Ovary (tissue), 3 donors: ENCODE results near the gene YPEL3.

Source experiments
- CTCF ChIP-seq, 3 donors: fragments of 450-650 bp in 2 of 3; fragments of 200-600 bp in 1 of 3; IDR thresholded peaks; one replicate each; pipeline versions ENCODE4 v1.5.1 to v1.8.0; 2016 to 2022; ENCODE audit warnings: antibody characterized with exemption in 3 of 3, mild to moderate bottlenecking in 1 of 3
- EP300 ChIP-seq: sonication (generic); formaldehyde crosslinking; IDR thresholded peaks from one replicate; pipeline ENCODE4 v1.6.1; 2017; ENCODE audit warnings: antibody characterized with exemption
- POLR2A ChIP-seq: fragments of 450-650 bp; IDR thresholded peaks from one replicate; pipeline ENCODE4 v1.6.1; 2017; ENCODE audit warnings: antibody characterized with exemption, mild to moderate bottlenecking, moderate library complexity
- donor health status: DM: no; HTN: no; CAD: no.

- TF ChIP-seq CTCF (IDR thresholded peaks at IDR 0.05) (no peak), POLR2A (no peak), EP300 (no peak)
Measured at GRCh38 chr16:30117768-30118167, 21.8 kb upstream of the YPEL3 start.
